GM12878 (cell line): ENCODE data around the gene SMARCAD1. TPM values are rescaled to one million over a fixed set of nuclear protein-coding genes. Genes with fewer than 3 reads are reported as not detected.

Source experiments
- ATAC-seq: fragments of 200-7000 bp; cut with Tn5 transposase; 3 replicates; pipeline ENCODE4 v1.9.1; 2020; ENCODE audit warnings: mild to moderate bottlenecking, moderate library complexity
- BruUV-seq: library from RNA; stranded (reverse); fragments of 400-500 nt; replicated peaks from 2 replicates; lab custom pipeline; 2021; lab: Mats Ljungman, UMichigan
- CTCF ChIA-PET: fragments of 300-600 bp; sonication (Branson Sonifier 250); formaldehyde crosslinking; extraction: SDS; loops from one replicate; lab custom pipeline; 2021; ENCODE audit warnings: inconsistent platforms; lab: Yijun Ruan, JAX
- POLR2A ChIA-PET: fragments of 350-600 bp; formaldehyde crosslinking; extraction: SDS; loops from one replicate; lab custom pipeline; 2021; ENCODE audit warnings: inconsistent platforms; lab: Charles Lee
- RAD21 ChIA-PET: fragments of 300-600 bp; sonication (Branson Sonifier 250); formaldehyde crosslinking; loops from one replicate; lab custom pipeline; 2023; ENCODE audit warnings: antibody characterized with exemption; ENCODE audit not compliant: unreplicated experiment; lab: Charles Lee
- SMC1A ChIA-PET: fragments of 300-600 bp; sonication (Branson Sonifier 250); formaldehyde crosslinking; loops from one replicate; lab custom pipeline; 2023; ENCODE audit not compliant: unreplicated experiment, uncharacterized antibody; lab: Charles Lee
- DNase-seq: peaks from one replicate; pipeline ENCODE4 v3.0.0-alpha.2; 2011; ENCODE audit warnings: low read depth, low spot score
- FAIRE-seq: peaks from 3 replicates; lab custom pipeline; 2011; peaks lifted over from hg19 to GRCh38; lab: Jason Lieb, UNC
- H2AFZ ChIP-seq: 2 replicates; pipeline ENCODE4 v1.6.0; 2011; ENCODE audit warnings: low read depth, low read length, control low read depth; ENCODE audit not compliant: control insufficient read depth
- H3K27ac ChIP-seq: 2 replicates; pipeline ENCODE4 v1.5.1; 2011; ENCODE audit warnings: control low read depth; ENCODE audit not compliant: control insufficient read depth, insufficient read depth
- H3K27me3 ChIP-seq, 2 experiments: replicated peaks in 1 of 2; 2 replicates each; pipeline versions ENCODE4 v1.6.0 to v1.6.1; 2011; ENCODE audit warnings: low read length in 1 of 2; ENCODE audit not compliant: control insufficient read depth in 2 of 2, insufficient read depth in 2 of 2
- H3K36me3 ChIP-seq, 2 experiments: 2 replicates each; pipeline ENCODE4 v1.5.1; 2011; ENCODE audit warnings: low read length in 1 of 2; ENCODE audit not compliant: control insufficient read depth in 2 of 2, insufficient read depth in 2 of 2
- H3K4me1 ChIP-seq: 2 replicates; pipeline ENCODE4 v1.6.1; 2011; ENCODE audit warnings: mild to moderate bottlenecking, low read length, moderate library complexity, mixed read lengths; ENCODE audit not compliant: control insufficient read depth, insufficient read depth
- H3K4me2 ChIP-seq: 2 replicates; pipeline ENCODE4 v1.6.0; 2011; ENCODE audit warnings: control low read depth; ENCODE audit not compliant: control insufficient read depth, insufficient read depth
- H3K4me3 ChIP-seq: fragments of 200-600 bp; sonication (generic); 2 replicates; pipeline ENCODE4 v1.5.1; 2016
- H3K79me2 ChIP-seq: 2 replicates; pipeline ENCODE4 v1.6.0; 2011; ENCODE audit warnings: low read length; ENCODE audit not compliant: control insufficient read depth, insufficient read depth
- H3K9ac ChIP-seq: 2 replicates; pipeline ENCODE4 v1.8.0; 2011; ENCODE audit warnings: low read length, control low read depth, mixed read lengths; ENCODE audit not compliant: control insufficient read depth, insufficient read depth
- H3K9me3 ChIP-seq: replicated peaks from 3 replicates; pipeline ENCODE4 v1.5.1; 2011; ENCODE audit warnings: mild to moderate bottlenecking, low read length; ENCODE audit not compliant: control insufficient read depth, insufficient read depth
- H4K20me1 ChIP-seq: 2 replicates; pipeline ENCODE4 v1.6.0; 2011; ENCODE audit not compliant: control insufficient read depth, insufficient read depth
- BCL3 ChIP-seq: IDR thresholded peaks from 2 replicates; pipeline ENCODE4 v1.6.1; 2011; ENCODE audit warnings: borderline replicate concordance, low read depth, mild to moderate bottlenecking, moderate library complexity, low read length; ENCODE audit not compliant: insufficient read depth, poor library complexity, severe bottlenecking
- EP300 ChIP-seq, 2 experiments: fragments of 150-350 bp in 1 of 2; IDR thresholded peaks; 2 replicates each; pipeline ENCODE4 v1.6.1; 2011 to 2012; ENCODE audit warnings: low read depth in 2 of 2, low read length in 2 of 2, borderline replicate concordance in 1 of 2, improper control_type of control experiment in 1 of 2, inconsistent platforms in 1 of 2; ENCODE audit not compliant: control insufficient read depth in 1 of 2
- MEF2B ChIP-seq: fragments of 450-650 bp; IDR thresholded peaks from 2 replicates; pipeline ENCODE4 v1.6.1; 2018; ENCODE audit warnings: mild to moderate bottlenecking, moderate library complexity; ENCODE audit not compliant: partially characterized antibody, poor library complexity, severe bottlenecking
- NRF1 ChIP-seq: conservative IDR thresholded peaks from 2 replicates; pipeline ENCODE4 v1.6.1; 2011; ENCODE audit warnings: mild to moderate bottlenecking, low read depth, low read length, improper control_type of control experiment
- PML ChIP-seq: IDR thresholded peaks from 2 replicates; pipeline ENCODE4 v1.6.1; 2012; ENCODE audit warnings: low read length, inconsistent platforms
- POLR2A ChIP-seq: IDR thresholded peaks from 2 replicates; pipeline ENCODE4 v1.6.1; 2011; ENCODE audit warnings: low read depth, mild to moderate bottlenecking, low read length
- USF1 ChIP-seq: IDR thresholded peaks from 2 replicates; pipeline ENCODE4 v1.6.1; 2011; ENCODE audit warnings: borderline replicate concordance, low read depth, mild to moderate bottlenecking, moderate library complexity, mixed read lengths, low read length; ENCODE audit not compliant: insufficient read depth; ENCODE audit errors: extremely low read length
- ZNF384 ChIP-seq: IDR thresholded peaks from 2 replicates; pipeline ENCODE4 v1.6.1; 2012; ENCODE audit warnings: low read depth, mild to moderate bottlenecking, low read length, improper control_type of control experiment, borderline replicate concordance
- WGBS: methylation state at CpG from one replicate; pipeline ENCODE4 v1.1.6; 2016; ENCODE audit warnings: low lambda C conversion rate; ENCODE audit not compliant: insufficient replicate concordance, insufficient coverage; ENCODE audit errors: missing lambda C conversion rate; 5-methylcytosine and 5-hydroxymethylcytosine counted together
- in situ Hi-C: fragments of 300-500 bp; cut with MboI; formaldehyde crosslinking; loops from 9 replicates; pipeline ENCODE4 v1.14.3; 2018; ENCODE audit warnings: mixed read lengths
- intact Hi-C: fragments of 100-400 bp; cut with micrococcal nuclease; formaldehyde crosslinking; loops from one replicate; pipeline ENCODE4 v1.14.2; 2022; ENCODE audit not compliant: unreplicated experiment
- polyA plus RNA-seq, 11 experiments: library from polyadenylated mRNA; depleted of rRNA in 4 of 11; unstranded in 6 of 11; stranded (reverse) in 5 of 11; fragments of >200 nt; fragmentation: Nextera tagmentation in 4 of 11; fragmentation: Illumina TruSeq in 1 of 11; extraction: Ambion mirVana in 4 of 11; extraction: Trizol in 1 of 11; gene quantifications; 1 replicate in 1 of 11; 2 replicates in 10 of 11; pipeline versions ENCODE4 v1.2.1 to v1.2.3, GENCODE V29; 2011 to 2016; ENCODE audit warnings: inconsistent platforms in 2 of 11, missing spikeins in 2 of 11, low read depth in 1 of 11
- total RNA-seq, 4 experiments: library from RNA; depleted of rRNA in 3 of 4; stranded (reverse); fragments of >200 nt in 3 of 4; fragmentation: Illumina TruSeq in 1 of 4; extraction: Trizol in 1 of 4; gene quantifications; 2 replicates each; pipeline versions ENCODE4 v1.2.1 to v1.2.3, GENCODE V29; 2013 to 2021

SMARCAD1 gene
- total and polyA plus RNA-seq, 10 of the 15 experiments (the other 5 are each of a cell fraction or from before 2014, with no cell fraction given), result 7.6 to 41.2 (median 27.7) TPM

GRCh38 chr4:94244829-94245185 lies 37.1 kb downstream of the SMARCAD1 start:
- no peaks in the 10 kb centered on the region for H4K20me1 ChIP-seq
- no peaks in the 10 kb centered on the region for H3K27me3 ChIP-seq
- no peak overlapping the region for H3K27ac ChIP-seq
- ChIA-PET SMC1A (interaction anchor here (0.6 to 0.7 kb wide), 2 partner anchors 328 to 453 kb away, joined by 3 read pairs; no protein-coding TSS in a partner anchor), POLR2A (interaction anchor here (0.6 to 1.5 kb wide), 2 partner anchors 35 to 47 kb away, joined by 4 to 5 read pairs; no protein-coding TSS in a partner anchor), CTCF (interaction anchor here (0.7 to 1.0 kb wide), 3 partner anchors 8 to 20 kb away, joined by 3 read pairs; no protein-coding TSS in a partner anchor), RAD21 (no interaction called here)
- H3K4me1 ChIP-seq, result no peaks in the 10 kb centered on the region
- no peak overlapping the region for H2AFZ ChIP-seq
- WGBS, result 98% methylated on average over 2 of the region's 2 CpGs
- FAIRE-seq (no peak), DNase-seq (no peak), ATAC-seq (no peak)
- no TSS peak for BruUV-seq
- intact Hi-C loops, result no loop called here
- H3K9me3 ChIP-seq, result no peaks in the 10 kb centered on the region
- H3K79me2 ChIP-seq, result no peaks in the 10 kb centered on the region
- no peak overlapping the region for H3K9ac ChIP-seq
- peaks cover 3 to 7% of the 10 kb centered on the region in 2 experiments for H3K36me3 ChIP-seq
- in situ Hi-C loops, result no loop called here
- TF ChIP-seq EP300 (IDR thresholded peaks at IDR 0.05; ENCODE audit: borderline replicate concordance in 1 of 2, control insufficient read depth in 1 of 2, low read depth in 2 of 2, low read length in 2 of 2) (no peak), ZNF384 (no peak), MEF2B (no peak), POLR2A (no peak), USF1 (no peak), PML (no peak), NRF1 (no peak), BCL3 (no peak)
- no peak overlapping the region for H3K4me3 ChIP-seq
- H3K4me2 ChIP-seq, result no peak overlapping the region
